Measurements from ENCODE around the gene TET1.
"Not testable (repeated sequence)": the region's sequence is repeated elsewhere in the genome, so short reads cannot be mapped to it uniquely, and the experiment has no call there.

The TET1 gene

GRCh38 chr10:68717435-68717834 is 157.3 kb downstream of the TET1 start:
- DNase-seq = no peak

- DNase-seq = peak; percentile 93
Measured at GRCh38 chr10:68720793-68721672, 160.9 kb downstream of the TET1 start, which contains the start of gene CCAR1. TSS of gene CCAR1 (plus strand) at chr10:68721239. CDS start at chr10:68722505, 1,266 bp downstream.

- no peak for DNase-seq
Measured at GRCh38 chr10:68721673-68722335, 161.7 kb downstream of the TET1 start.

GRCh38 chr10:68725016-68725415 is 164.9 kb downstream of the TET1 start:
- no peak for DNase-seq

DNA sequence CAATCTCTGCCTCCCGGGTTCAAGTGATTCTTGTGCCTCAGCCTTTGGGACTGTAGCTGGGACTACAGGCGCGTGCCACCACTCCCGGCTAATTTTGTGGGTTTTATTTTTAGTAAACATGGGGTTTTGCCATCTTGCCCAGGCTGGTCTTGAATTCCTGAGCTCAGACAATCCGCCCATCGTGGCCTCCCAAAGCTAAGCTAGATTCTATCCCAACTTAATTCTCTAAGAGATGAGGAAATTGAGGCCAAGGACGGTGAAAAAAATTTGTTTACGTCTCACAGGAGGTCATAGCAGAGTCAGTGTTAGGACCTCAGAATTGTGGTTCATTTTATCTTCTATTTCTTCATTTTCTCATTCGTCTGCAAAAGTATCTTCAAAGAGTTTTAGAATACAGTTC is 167.0 kb downstream of the TET1 start:
- no peak for DNase-seq

DNA sequence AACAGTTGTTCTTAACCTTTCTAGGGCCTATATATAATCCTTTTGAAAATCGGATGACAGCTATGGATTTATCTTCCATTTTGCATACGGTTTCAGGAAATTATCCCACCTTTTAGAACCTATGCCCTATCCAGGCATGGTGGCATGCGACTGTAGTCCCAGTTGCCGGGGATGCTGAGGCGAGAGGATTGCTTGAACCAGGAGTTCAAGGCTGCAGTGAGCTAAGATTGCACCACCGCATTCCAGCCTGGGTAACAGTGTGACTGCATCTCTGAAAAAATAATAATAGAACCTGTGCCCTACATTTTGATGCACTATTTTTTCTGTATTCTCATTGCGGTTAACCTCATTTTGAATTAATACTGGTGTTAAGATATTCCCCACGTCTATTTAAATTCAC is 172.5 kb downstream of the TET1 start:
- no peak for DNase-seq

- DNase-seq = no peak
Measured at GRCh38 chr10:68734349-68734748, 174.2 kb downstream of the TET1 start.

GRCh38 chr10:68735119-68735518 is 175.0 kb downstream of the TET1 start:
- DNase-seq = no peak

DNA sequence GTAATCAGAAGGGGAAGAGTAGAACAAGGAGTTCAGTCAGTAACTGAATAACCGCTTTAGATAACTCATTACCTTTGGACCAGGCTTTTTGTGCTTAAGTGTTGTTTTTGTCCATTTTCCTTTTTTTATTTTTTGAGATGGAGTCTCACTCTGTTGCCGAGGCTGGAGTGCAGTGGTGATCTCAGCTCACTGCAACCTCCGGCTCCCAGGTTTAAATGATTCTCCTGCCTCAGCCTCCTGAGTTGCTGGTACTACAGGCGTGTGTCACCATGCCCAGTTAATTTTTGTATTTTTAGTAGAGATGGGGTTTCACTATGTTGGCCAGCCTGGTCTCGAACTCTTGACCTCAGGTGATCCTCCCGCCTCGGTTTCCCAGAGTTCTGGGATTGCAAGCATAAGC is 175.6 kb downstream of the TET1 start:
- DNase-seq = not testable (repeated sequence)

GRCh38 chr10:68740676-68741075 is 180.5 kb downstream of the TET1 start:
- not testable (repeated sequence) for DNase-seq

DNA sequence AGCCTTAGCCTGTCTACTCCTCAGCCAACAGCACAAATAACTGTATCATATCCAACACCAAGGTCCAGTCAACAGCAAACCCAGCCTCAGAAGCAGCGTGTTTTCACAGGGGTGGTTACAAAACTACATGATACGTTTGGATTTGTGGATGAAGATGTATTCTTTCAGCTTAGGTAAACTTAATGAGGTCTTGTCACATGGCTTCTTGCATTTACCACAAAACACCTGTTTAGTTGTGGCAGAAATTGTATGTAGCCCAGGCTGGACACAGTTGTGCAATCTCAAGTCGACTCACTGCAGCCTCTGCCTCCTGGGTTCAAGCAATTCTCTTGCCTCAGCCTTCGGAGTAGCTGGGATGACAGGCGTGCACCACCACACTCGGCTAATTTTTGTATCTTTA is 182.3 kb downstream of the TET1 start:
- DNase-seq = no peak
